Measurements from ENCODE around the gene CACNA1B. TPM values are rescaled to one million over a fixed set of nuclear protein-coding genes. Genes with fewer than 3 reads are reported as not detected.

Gene CACNA1B
- total and polyA plus RNA-seq, 8 donors: 0.16 to 1.3 (median 0.31) TPM

DNA sequence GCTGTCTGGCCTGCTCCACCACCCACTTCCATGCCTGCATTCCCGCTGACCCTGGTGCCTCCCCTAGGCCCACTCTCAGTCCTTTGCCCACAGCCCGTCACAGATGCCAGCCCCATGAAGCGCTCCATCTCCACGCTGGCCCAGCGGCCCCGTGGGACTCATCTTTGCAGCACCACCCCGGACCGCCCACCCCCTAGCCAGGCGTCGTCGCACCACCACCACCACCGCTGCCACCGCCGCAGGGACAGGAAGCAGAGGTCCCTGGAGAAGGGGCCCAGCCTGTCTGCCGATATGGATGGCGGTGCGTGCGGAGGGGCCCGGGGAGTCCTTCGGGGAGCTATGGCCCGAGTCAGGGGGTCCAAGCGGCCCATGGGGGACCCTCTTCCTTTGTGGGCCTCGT lies 242.5 kb downstream of the CACNA1B start:
- no peaks in the 10 kb centered on the region for H3K27me3 ChIP-seq
- intact Hi-C loops (cut with DNase I): no loop called here

GRCh38 chr9:138120511-138121437 lies 243.2 kb downstream of the CACNA1B start:
- Histone ChIP-seq H3K36me3 (no peaks in the 10 kb centered on the region), H3K27ac (no peak overlapping the region), H3K27me3 (no peaks in the 10 kb centered on the region), H3K4me3 (no peak overlapping the region), H3K9me3 (no peaks in the 10 kb centered on the region), H3K4me1 (no peaks in the 10 kb centered on the region)
- FAIRE-seq: no peak
- ATAC-seq: no peak
- TF ChIP-seq CTCF (IDR thresholded peaks at IDR 0.05): no peak
- no peak for DNase-seq
- intact Hi-C loops (cut with DNase I): no loop called here
- WGBS, 2 donors: 75 to 85% methylated on average over 35 to 36 of the region's 36 CpGs

More for the DNA sequence above, 242.5 kb downstream of the CACNA1B start:
- Histone ChIP-seq H3K4me1 (no peaks in the 10 kb centered on the region), H3K4me3 (no peak overlapping the region), H3K9me3 (no peaks in the 10 kb centered on the region), H3K36me3 (no peaks in the 10 kb centered on the region), H3K27ac (no peak overlapping the region)
- TF ChIP-seq CTCF (IDR thresholded peaks at IDR 0.05): no peak
- FAIRE-seq: no peak
- DNase-seq: no peak
- ATAC-seq: no peak
- WGBS, 2 donors: 79 to 92% methylated on average over 23 of the region's 23 CpGs

DNA sequence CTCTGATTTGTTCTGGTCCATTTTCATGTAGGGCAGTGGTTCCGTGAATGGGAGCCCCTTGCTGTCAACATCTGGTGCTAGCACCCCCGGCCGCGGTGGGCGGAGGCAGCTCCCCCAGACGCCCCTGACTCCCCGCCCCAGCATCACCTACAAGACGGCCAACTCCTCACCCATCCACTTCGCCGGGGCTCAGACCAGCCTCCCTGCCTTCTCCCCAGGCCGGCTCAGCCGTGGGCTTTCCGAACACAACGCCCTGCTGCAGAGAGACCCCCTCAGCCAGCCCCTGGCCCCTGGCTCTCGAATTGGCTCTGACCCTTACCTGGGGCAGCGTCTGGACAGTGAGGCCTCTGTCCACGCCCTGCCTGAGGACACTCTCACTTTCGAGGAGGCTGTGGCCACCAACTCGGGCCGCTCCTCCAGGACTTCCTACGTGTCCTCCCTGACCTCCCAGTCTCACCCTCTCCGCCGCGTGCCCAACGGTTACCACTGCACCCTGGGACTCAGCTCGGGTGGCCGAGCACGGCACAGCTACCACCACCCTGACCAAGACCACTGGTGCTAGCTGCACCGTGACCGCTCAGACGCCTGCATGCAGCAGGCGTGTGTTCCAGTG lies 244.0 kb downstream of the CACNA1B start:
- DNase-seq (no peak), FAIRE-seq (no peak), ATAC-seq (no peak)
- no peak for TF ChIP-seq CTCF (IDR thresholded peaks at IDR 0.05)
- Histone ChIP-seq H3K27ac (no peak overlapping the region), H3K4me3 (no peak overlapping the region), H3K4me1 (no peaks in the 10 kb centered on the region), H3K36me3 (no peaks in the 10 kb centered on the region), H3K9me3 (no peaks in the 10 kb centered on the region), H3K27me3 (no peaks in the 10 kb centered on the region)
- 69 to 81% methylated on average over 30 to 32 of the region's 32 CpGs for WGBS, 2 donors
- intact Hi-C loops (cut with DNase I): no loop called here

- Histone ChIP-seq H3K36me3 (no peaks in the 10 kb centered on the region), H3K4me3 (no peak overlapping the region), H3K4me1 (no peaks in the 10 kb centered on the region), H3K9me3 (no peaks in the 10 kb centered on the region), H3K27ac (no peak overlapping the region), H3K27me3 (no peaks in the 10 kb centered on the region)
- TF ChIP-seq CTCF (IDR thresholded peaks at IDR 0.05): no peak
- 65 to 69% methylated on average over 17 of the region's 17 CpGs for WGBS, 2 donors
- intact Hi-C loops (cut with DNase I): no loop called here
- DNase-seq: no peak
- FAIRE-seq: no peak
- ATAC-seq: no peak
Measured at GRCh38 chr9:138122201-138122600, 244.6 kb downstream of the CACNA1B start.

DNA sequence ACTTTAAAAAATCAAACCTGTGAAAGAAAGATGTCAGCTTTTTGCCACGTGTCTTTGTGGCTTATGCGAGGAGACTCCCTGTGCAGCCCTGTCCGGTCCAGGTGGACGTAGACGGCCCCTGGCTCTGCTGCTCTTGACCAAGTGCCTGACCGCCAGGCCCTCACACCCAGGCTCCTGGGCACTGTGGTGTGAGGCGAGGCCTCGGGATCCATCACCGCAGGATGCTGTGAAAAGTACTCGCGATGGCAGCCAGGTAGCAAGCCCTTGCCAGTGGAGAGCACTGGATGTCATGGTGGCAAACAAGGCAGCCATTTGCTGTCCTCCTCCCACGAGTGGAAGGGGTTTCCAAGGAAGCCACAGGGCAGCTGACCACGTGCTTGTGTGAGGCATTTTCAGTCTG lies 245.1 kb downstream of the CACNA1B start:
- intact Hi-C loops (cut with DNase I): no loop called here
- TF ChIP-seq CTCF (IDR thresholded peaks at IDR 0.05): no peak
- Histone ChIP-seq H3K4me3 (no peak overlapping the region), H3K27ac (no peak overlapping the region), H3K4me1 (no peaks in the 10 kb centered on the region), H3K36me3 (no peaks in the 10 kb centered on the region), H3K27me3 (no peaks in the 10 kb centered on the region), H3K9me3 (no peaks in the 10 kb centered on the region)
- FAIRE-seq (no peak), ATAC-seq (no peak), DNase-seq (no peak)
- 60 to 72% methylated on average over 13 of the region's 13 CpGs for WGBS, 2 donors

Measured in pancreas (tissue), 10 donors.